Astrocyte of the spinal cord (primary cell): ENCODE results near the gene DNAH8.

Source experiments
- DNase-seq: peaks from one replicate; pipeline ENCODE4 v3.0.0; 2011; ENCODE audit warnings: low read depth, low spot score
- H3K4me3 ChIP-seq: 2 replicates; pipeline ENCODE4 v1.5.1; 2011; ENCODE audit warnings: low read depth, mild to moderate bottlenecking, low read length, moderate library complexity
- in situ Hi-C: cut with HindIII; loops from 2 replicates; pipeline ENCODE4 v1.10.0; 2017; ENCODE audit warnings: low sequenced_read_pairs
- TF ChIP-seq, protein P1 (sequence below): IDR thresholded peaks from 2 replicates; pipeline ENCODE4 v1.5.1; 2012; ENCODE audit warnings: low read depth, mild to moderate bottlenecking, low read length, inconsistent platforms

DNAH8 gene

DNA sequence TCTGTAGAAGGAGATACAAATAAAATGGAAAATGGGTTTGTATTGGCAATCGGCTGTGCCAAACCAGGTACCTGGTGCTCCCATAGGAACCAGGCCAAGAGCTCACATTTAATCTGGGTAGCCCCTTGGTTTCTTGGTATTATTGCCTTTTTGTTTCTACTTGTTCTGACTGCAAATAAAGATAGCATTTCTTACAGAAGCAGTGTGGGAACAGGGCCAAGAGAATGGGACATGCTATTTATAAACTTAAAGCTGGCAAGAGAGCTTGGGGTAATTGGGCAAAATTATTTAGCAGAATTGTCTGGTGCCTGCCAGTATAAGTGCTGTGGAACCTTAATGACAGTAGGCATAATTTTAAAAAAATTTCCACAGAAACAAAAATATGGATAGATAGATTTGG, 219.9 kb downstream of the DNAH8 start:
- TF ChIP-seq, protein P1, sequence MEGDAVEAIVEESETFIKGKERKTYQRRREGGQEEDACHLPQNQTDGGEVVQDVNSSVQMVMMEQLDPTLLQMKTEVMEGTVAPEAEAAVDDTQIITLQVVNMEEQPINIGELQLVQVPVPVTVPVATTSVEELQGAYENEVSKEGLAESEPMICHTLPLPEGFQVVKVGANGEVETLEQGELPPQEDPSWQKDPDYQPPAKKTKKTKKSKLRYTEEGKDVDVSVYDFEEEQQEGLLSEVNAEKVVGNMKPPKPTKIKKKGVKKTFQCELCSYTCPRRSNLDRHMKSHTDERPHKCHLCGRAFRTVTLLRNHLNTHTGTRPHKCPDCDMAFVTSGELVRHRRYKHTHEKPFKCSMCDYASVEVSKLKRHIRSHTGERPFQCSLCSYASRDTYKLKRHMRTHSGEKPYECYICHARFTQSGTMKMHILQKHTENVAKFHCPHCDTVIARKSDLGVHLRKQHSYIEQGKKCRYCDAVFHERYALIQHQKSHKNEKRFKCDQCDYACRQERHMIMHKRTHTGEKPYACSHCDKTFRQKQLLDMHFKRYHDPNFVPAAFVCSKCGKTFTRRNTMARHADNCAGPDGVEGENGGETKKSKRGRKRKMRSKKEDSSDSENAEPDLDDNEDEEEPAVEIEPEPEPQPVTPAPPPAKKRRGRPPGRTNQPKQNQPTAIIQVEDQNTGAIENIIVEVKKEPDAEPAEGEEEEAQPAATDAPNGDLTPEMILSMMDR, result no peak
- DNase-seq, result no peak
- in situ Hi-C loops, result no loop called here
- no peak overlapping the region for H3K4me3 ChIP-seq

DNA sequence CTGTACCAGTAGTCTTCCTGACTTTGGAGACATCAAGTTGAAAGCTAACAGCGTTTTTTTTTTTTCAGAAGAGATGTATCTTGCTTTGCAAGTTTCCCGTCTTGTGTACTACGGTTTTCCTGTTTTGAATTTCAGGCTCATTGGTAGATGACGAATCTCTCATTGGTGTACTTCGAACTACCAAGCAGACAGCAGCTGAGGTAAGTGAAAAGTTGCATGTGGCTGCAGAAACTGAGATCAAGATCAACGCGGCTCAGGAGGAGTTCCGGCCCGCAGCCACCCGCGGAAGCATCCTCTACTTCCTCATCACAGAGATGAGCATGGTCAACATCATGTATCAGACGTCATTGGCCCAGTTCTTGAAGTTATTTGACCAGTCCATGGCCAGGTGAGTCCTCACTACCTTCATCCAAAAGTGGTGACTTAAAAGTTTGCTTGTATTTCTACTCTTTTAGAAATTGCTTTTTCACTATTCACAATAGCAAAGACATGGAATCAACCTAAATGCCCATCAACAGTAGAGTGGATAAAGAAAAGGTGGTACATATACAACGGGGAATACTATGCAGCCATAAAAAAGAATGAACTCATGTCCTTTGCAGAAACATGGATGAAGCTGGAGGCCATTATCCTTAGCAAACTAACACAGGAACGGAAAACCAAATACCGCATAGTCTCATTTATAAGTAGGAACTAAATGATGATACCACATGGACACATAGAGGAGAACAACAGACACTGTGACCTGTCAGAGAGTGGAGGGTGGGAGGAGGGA, 222.9 kb downstream of the DNAH8 start:
- in situ Hi-C loops, result no loop called here
- no peak overlapping the region for H3K4me3 ChIP-seq
- TF ChIP-seq, protein P1, result no peak
- DNase-seq, result no peak

DNA sequence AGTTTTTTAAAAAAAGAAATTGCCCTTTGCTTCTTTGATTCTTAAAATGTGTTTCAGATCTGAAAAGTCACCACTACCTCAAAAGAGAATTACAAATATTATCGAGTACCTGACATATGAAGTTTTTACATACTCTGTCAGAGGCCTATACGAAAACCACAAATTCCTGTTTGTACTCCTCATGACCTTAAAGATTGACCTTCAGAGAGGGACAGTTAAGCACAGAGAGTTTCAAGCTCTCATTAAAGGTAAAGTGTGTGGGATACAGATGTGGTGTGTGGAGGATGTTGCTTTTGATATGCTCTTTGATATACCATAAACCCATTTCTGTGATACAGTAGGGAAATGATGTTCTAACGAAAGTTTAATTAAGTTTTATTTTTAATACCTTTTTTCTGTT, 223.6 kb downstream of the DNAH8 start:
- H3K4me3 ChIP-seq, result no peak overlapping the region

GRCh38 chr6:38942442-38942841, 227.3 kb downstream of the DNAH8 start:
- in situ Hi-C loops, result no loop called here
- TF ChIP-seq, protein P1, result no peak
- no peak for DNase-seq
- H3K4me3 ChIP-seq, result no peak overlapping the region

More for the DNA sequence above, 223.6 kb downstream of the DNAH8 start:
- TF ChIP-seq, protein P1, result no peak
- DNase-seq, result no peak
- in situ Hi-C loops, result no loop called here

DNA sequence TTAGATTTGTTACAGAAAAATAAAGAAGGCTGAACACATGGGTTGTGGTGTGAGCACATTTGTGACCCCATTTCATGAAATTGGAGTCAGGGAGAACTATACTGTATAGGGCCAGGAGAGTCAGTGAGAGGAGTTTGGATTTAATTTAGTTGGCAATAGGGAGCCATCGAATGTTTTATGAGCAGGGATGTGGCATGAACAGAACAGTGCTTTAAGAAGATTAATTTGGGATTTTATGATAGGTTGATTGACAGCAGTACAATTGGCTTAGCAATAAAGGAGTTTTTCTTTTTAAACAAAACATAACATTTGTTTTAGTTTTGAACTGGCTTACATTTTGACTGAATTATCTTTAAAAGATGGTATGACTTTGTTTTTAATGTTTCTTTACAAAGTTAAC, 227.9 kb downstream of the DNAH8 start:
- DNase-seq, result no peak
- H3K4me3 ChIP-seq, result no peak overlapping the region
- in situ Hi-C loops, result no loop called here
- TF ChIP-seq, protein P1, result no peak

DNA sequence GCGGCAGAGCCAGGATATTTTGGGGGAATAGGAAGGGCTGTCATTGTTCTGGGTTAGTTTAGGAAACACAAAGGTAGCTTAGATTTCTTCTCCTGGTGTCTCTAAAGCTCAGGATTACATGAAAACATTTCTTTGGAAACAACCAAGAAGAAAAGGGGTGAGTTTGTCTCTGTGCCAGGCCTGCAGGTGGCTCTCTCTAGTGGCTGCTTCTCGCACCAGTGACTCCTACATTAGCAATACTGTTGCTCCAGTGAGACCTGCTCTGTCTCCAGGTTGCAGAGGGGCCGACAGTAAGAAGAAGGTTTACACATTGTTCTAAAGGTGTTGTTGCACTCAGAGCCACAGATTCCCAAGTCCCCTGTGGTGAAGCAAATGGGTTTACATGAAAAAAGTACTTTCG, 228.9 kb downstream of the DNAH8 start:
- no peak overlapping the region for H3K4me3 ChIP-seq
- in situ Hi-C loops, result no loop called here
- TF ChIP-seq, protein P1, result no peak
- DNase-seq, result no peak
